OCI-LY3 (cell line): ENCODE data around the gene IDH3A.

ENCODE experiments used
- EZH2phosphoT487 ChIP-seq: fragments of 200-600 bp; shearing (Covaris generic); IDR thresholded peaks from 2 replicates; pipeline ENCODE4 v1.6.1; 2018; ENCODE audit warnings: antibody characterized with exemption, mixed run types, low read depth
- TF ChIP-seq, protein P1 (sequence below): fragments of 200-600, 300-600 bp; sonication (generic); IDR thresholded peaks from 2 replicates; pipeline ENCODE4 v1.5.1; 2014; ENCODE audit warnings: antibody characterized with exemption, low read length, low read depth

DNA sequence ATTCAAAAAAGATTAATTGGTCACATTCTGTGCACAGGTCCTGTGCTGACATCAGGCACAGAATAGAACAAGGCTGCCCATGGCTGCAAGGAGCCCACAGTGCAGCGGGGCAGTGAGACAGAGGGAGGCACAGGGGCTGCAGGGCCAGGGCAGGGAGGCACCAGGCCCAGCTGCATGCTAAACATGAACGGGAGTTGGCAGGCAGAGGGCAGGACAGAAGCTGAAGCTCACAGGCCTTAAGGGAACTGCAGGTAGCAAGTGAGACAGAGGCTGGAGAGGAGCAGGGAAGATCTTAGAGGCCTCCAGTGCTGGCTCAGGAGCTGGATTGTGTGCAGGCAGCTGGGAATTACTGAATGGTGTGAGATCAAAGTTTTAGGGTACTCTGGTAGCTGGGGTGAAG lies 26.2 kb downstream of the IDH3A start:
- TF ChIP-seq, protein P1, sequence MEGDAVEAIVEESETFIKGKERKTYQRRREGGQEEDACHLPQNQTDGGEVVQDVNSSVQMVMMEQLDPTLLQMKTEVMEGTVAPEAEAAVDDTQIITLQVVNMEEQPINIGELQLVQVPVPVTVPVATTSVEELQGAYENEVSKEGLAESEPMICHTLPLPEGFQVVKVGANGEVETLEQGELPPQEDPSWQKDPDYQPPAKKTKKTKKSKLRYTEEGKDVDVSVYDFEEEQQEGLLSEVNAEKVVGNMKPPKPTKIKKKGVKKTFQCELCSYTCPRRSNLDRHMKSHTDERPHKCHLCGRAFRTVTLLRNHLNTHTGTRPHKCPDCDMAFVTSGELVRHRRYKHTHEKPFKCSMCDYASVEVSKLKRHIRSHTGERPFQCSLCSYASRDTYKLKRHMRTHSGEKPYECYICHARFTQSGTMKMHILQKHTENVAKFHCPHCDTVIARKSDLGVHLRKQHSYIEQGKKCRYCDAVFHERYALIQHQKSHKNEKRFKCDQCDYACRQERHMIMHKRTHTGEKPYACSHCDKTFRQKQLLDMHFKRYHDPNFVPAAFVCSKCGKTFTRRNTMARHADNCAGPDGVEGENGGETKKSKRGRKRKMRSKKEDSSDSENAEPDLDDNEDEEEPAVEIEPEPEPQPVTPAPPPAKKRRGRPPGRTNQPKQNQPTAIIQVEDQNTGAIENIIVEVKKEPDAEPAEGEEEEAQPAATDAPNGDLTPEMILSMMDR, result no peak
- no peak for TF ChIP-seq EZH2phosphoT487
